Osteoblast (primary cell): Measurements from ENCODE around the gene CHCHD3. TPM values are rescaled to one million over a fixed set of nuclear protein-coding genes. Genes with fewer than 3 reads are reported as not detected.

Experiments used
- DNase-seq: peaks from one replicate; pipeline ENCODE4 v3.0.0; 2011; ENCODE audit warnings: low spot score, mixed read lengths; ENCODE audit not compliant: insufficient read length; ENCODE audit errors: missing footprints
- H2AFZ ChIP-seq: 2 replicates; pipeline ENCODE4 v1.6.0; 2011; ENCODE audit warnings: mild to moderate bottlenecking, low read length
- H3K27ac ChIP-seq: 2 replicates; pipeline ENCODE4 v1.5.1; 2011; ENCODE audit warnings: mild to moderate bottlenecking, low read depth, low read length, moderate library complexity
- H3K27me3 ChIP-seq: 2 replicates; pipeline ENCODE4 v1.6.0; 2012; ENCODE audit warnings: mild to moderate bottlenecking, control low read depth, inconsistent platforms, low read length, moderate library complexity; ENCODE audit not compliant: insufficient read depth
- H3K36me3 ChIP-seq: 2 replicates; pipeline ENCODE4 v1.5.1; 2011; ENCODE audit warnings: mild to moderate bottlenecking, low read length, control low read depth, moderate library complexity; ENCODE audit not compliant: insufficient read depth
- H3K4me1 ChIP-seq: 2 replicates; pipeline ENCODE4 v1.5.1; 2011; ENCODE audit warnings: mild to moderate bottlenecking, low read length, control low read depth, moderate library complexity; ENCODE audit not compliant: insufficient read depth
- H3K4me2 ChIP-seq: 2 replicates; pipeline ENCODE4 v1.6.0; 2011; ENCODE audit warnings: mild to moderate bottlenecking, low read length; ENCODE audit not compliant: insufficient read depth
- H3K4me3 ChIP-seq: fragments of 200-600 bp; sonication (generic); 3 replicates; pipeline ENCODE4 v1.5.1; 2012; ENCODE audit warnings: mild to moderate bottlenecking, low read length, inconsistent platforms; ENCODE audit not compliant: insufficient read depth
- H3K79me2 ChIP-seq: 2 replicates; pipeline ENCODE4 v1.6.0; 2012; ENCODE audit warnings: mild to moderate bottlenecking, low read length, control low read depth, inconsistent platforms; ENCODE audit not compliant: insufficient read depth
- H3K9me3 ChIP-seq: 2 replicates; pipeline ENCODE4 v1.5.1; 2011; ENCODE audit warnings: low read depth, low read length, control low read depth
- H4K20me1 ChIP-seq: 2 replicates; pipeline ENCODE4 v1.6.0; 2012; ENCODE audit warnings: mild to moderate bottlenecking, low read length, control low read depth; ENCODE audit not compliant: insufficient read depth
- CTCF ChIP-seq: IDR thresholded peaks from 2 replicates; pipeline ENCODE4 v1.5.1; 2011; ENCODE audit warnings: mild to moderate bottlenecking, low read depth, low read length, moderate library complexity; ENCODE audit errors: extremely low read depth
- total RNA-seq: library from RNA; depleted of rRNA; stranded (reverse); fragments of >200 nt; gene quantifications from 2 replicates; pipeline ENCODE4 v1.2.3, GENCODE V29; 2012

The CHCHD3 gene
- total RNA-seq, 1 donor: 89.8 TPM

- no peaks in the 10 kb centered on the region for H3K27me3 ChIP-seq
- TF ChIP-seq CTCF: no peak
- H3K79me2 ChIP-seq: peaks cover 42% of the 10 kb centered on the region
- H3K36me3 ChIP-seq: no peaks in the 10 kb centered on the region
- H3K27ac ChIP-seq: no peak overlapping the region
- H3K4me3 ChIP-seq: no peak overlapping the region
- no peak overlapping the region for H2AFZ ChIP-seq
- H3K9me3 ChIP-seq: no peaks in the 10 kb centered on the region
- no peaks in the 10 kb centered on the region for H3K4me1 ChIP-seq
- no peak for DNase-seq
- H3K4me2 ChIP-seq: no peak overlapping the region
- no peaks in the 10 kb centered on the region for H4K20me1 ChIP-seq
These were observed 78.6 kb downstream of the CHCHD3 start for GRCh38 chr7:133003052-133003910.

DNA sequence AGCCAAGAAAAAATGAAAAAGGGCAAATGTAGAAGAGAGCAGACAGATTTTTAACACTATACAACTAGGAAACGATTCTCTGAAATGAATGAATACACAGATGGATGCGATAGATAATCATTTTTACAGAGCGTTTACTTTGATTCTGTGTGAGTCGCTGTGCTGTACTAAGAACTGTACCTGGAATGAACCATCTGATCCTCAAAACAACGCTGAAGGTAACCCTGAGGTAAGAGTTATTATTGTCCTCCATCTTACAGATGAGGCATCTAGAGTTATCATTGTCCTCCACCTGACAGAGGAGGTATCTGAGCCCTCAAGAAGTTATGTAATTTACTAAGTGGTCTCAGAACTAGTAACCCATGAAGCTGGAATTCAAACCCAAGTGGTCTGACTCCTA, 80.2 kb downstream of the CHCHD3 start:
- H4K20me1 ChIP-seq: peaks cover under 1% of the 10 kb centered on the region
- no peak for TF ChIP-seq CTCF
- no peak overlapping the region for H3K27ac ChIP-seq
- H3K36me3 ChIP-seq: no peaks in the 10 kb centered on the region
- peaks cover 5% of the 10 kb centered on the region for H3K4me1 ChIP-seq
- no peak for DNase-seq
- H3K9me3 ChIP-seq: no peaks in the 10 kb centered on the region
- no peaks in the 10 kb centered on the region for H3K27me3 ChIP-seq
- H3K79me2 ChIP-seq: peaks cover 41% of the 10 kb centered on the region
- no peak overlapping the region for H3K4me3 ChIP-seq
- no peak overlapping the region for H2AFZ ChIP-seq
- no peak overlapping the region for H3K4me2 ChIP-seq

GRCh38 chr7:132999845-133000244, 82.0 kb downstream of the CHCHD3 start:
- peaks cover 55% of the 10 kb centered on the region for H3K79me2 ChIP-seq
- no peak overlapping the region for H3K4me3 ChIP-seq
- no peak overlapping the region for H3K27ac ChIP-seq
- no peak overlapping the region for H2AFZ ChIP-seq
- H4K20me1 ChIP-seq: peaks cover 4% of the 10 kb centered on the region
- no peak overlapping the region for H3K4me2 ChIP-seq
- H3K4me1 ChIP-seq: peaks cover 13% of the 10 kb centered on the region
- no peaks in the 10 kb centered on the region for H3K9me3 ChIP-seq
- no peaks in the 10 kb centered on the region for H3K36me3 ChIP-seq
- TF ChIP-seq CTCF: no peak
- DNase-seq: no peak
- H3K27me3 ChIP-seq: no peaks in the 10 kb centered on the region

DNA sequence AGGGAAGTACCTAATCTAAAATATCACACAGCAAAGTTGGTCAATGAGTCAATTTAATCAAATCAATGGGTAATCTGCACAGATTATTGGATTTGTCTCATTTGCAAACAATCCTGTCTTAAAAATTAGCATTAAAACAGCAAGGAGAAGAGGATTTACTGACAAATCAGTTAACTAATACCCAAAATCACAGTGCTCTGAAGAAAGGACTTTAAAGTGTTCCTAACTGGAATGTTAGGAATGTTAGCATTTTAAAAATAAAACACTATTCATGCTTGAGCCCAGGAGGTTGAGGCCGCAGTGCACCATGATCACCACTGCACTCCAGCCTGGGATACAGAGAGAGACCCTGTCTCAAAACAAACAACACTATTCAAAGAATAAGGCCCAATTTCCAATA, 83.1 kb downstream of the CHCHD3 start:
- H3K9me3 ChIP-seq: no peaks in the 10 kb centered on the region
- H3K4me2 ChIP-seq: no peak overlapping the region
- H3K27ac ChIP-seq: no peak overlapping the region
- H3K4me3 ChIP-seq: no peak overlapping the region
- H3K27me3 ChIP-seq: no peaks in the 10 kb centered on the region
- no peaks in the 10 kb centered on the region for H3K36me3 ChIP-seq
- TF ChIP-seq CTCF: no peak
- peaks cover 61% of the 10 kb centered on the region for H3K79me2 ChIP-seq
- peaks cover 15% of the 10 kb centered on the region for H3K4me1 ChIP-seq
- DNase-seq: no peak
- peaks cover 4% of the 10 kb centered on the region for H4K20me1 ChIP-seq
- H2AFZ ChIP-seq: no peak overlapping the region
